ENCODE data around the gene C14orf132.

Gene C14orf132

GRCh38 chr14:96040828-96041371 is 1.7 kb downstream of the C14orf132 start:
- no peak for DNase-seq

- DNase-seq: no peak
Observed at GRCh38 chr14:96042248-96042930, 3.2 kb downstream of the C14orf132 start.

- DNase-seq: no peak
Observed at GRCh38 chr14:96046630-96047029, 7.5 kb downstream of the C14orf132 start.

- no peak for DNase-seq
Observed at GRCh38 chr14:96047101-96047500, 7.9 kb downstream of the C14orf132 start.

- DNase-seq: no peak
Observed at GRCh38 chr14:96049932-96050331, 10.8 kb downstream of the C14orf132 start.

GRCh38 chr14:96050482-96050881 is 11.3 kb downstream of the C14orf132 start:
- no peak for DNase-seq

- no peak for DNase-seq
Observed at GRCh38 chr14:96051231-96051630, 12.1 kb downstream of the C14orf132 start.

GRCh38 chr14:96051642-96052540 is 12.7 kb downstream of the C14orf132 start:
- peak; percentile 43 for DNase-seq

GRCh38 chr14:96052541-96053247 is 13.5 kb downstream of the C14orf132 start:
- no peak for DNase-seq

GRCh38 chr14:96053248-96053599 is 14.1 kb downstream of the C14orf132 start:
- DNase-seq: no peak

- DNase-seq: no peak
Observed at GRCh38 chr14:96053600-96054381, 14.6 kb downstream of the C14orf132 start.

- DNase-seq: no peak
Observed at GRCh38 chr14:96054661-96055060, 15.5 kb downstream of the C14orf132 start.

GRCh38 chr14:96055065-96055752 is 16.0 kb downstream of the C14orf132 start:
- DNase-seq: no peak

- DNase-seq: no peak
Observed at GRCh38 chr14:96055753-96056508, 16.8 kb downstream of the C14orf132 start.

GRCh38 chr14:96056509-96057422 is 17.6 kb downstream of the C14orf132 start:
- no peak for DNase-seq

- no peak for DNase-seq
Observed at GRCh38 chr14:96057738-96058137, 18.6 kb downstream of the C14orf132 start.

- DNase-seq: no peak
Observed at GRCh38 chr14:96058576-96059200, 19.5 kb downstream of the C14orf132 start.

- no peak for DNase-seq
Observed at GRCh38 chr14:96059519-96060135, 20.5 kb downstream of the C14orf132 start.

All from NCI-H748 treated with DMSO at 0.1 percent for 48 hours (cell line).